ENCODE data around the gene CYB561A3. TPM values are rescaled to one million over a fixed set of nuclear protein-coding genes. Genes with fewer than 3 reads are reported as not detected.

The CYB561A3 gene
- total RNA-seq, 4 donors from 2014 or later, result 29.5 to 39.9 (median 34.6) TPM

- ATAC-seq (ENCODE audit: low FRiP score), result no peak
- DNase-seq (ENCODE audit: low spot score), result no peak
Observed at GRCh38 chr11:61357894-61358239, 3.8 kb downstream of the CYB561A3 start.

GRCh38 chr11:61357233-61357893 lies 4.3 kb downstream of the CYB561A3 start:
- no peak for TF ChIP-seq CTCF (IDR thresholded peaks at IDR 0.05)
- no peak for ATAC-seq (ENCODE audit: low FRiP score)

More at GRCh38 chr11:61357894-61358239, 3.8 kb downstream of the CYB561A3 start:
- TF ChIP-seq CTCF (IDR thresholded peaks at IDR 0.05), result no peak

DNA sequence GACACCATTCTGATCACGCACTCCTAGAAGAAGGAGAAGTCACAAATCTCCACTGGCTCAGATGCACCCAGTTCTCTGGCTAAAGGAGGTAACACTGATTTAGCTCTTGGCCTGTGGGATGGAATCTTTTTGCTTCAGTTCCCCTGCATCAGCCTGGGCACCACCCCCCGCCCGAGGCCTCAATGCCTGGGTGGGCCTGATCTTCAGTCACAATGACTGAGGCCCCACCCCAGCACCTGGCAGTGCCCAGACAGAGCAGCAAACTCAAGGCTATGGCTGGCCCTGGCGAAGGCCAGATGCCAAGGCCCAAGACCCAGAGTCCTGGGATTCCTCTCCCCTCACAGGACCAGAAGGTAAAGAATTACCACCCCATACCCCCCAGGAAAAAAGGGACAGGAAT lies 5.0 kb downstream of the CYB561A3 start:
- TF ChIP-seq CTCF (IDR thresholded peaks at IDR 0.05), result no peak
- no peak for ATAC-seq (ENCODE audit: low FRiP score)
- no peak for DNase-seq (ENCODE audit: low spot score)

More at GRCh38 chr11:61357233-61357893, 4.3 kb downstream of the CYB561A3 start:
- no peak for DNase-seq (ENCODE audit: low spot score)

DNA sequence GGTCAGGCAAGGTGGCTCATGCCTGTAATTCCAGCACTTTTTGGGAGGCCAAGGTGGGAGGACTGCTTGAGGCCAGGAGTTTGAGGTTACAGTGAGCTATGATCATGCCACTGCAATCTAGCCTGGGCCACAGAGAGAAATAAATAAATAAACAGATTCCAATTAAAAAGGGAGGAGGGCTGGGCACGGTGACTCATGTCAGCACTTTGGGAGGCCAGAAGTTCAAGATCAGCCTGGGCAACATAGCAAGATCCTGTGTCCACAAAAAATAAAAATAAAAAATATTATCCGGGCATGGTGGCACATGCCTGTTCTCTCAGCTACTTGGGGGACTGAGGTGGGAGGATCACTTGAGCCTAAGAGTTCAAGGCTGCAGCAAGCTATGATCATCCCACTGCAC lies 7.5 kb downstream of the CYB561A3 start:
- DNase-seq (ENCODE audit: low spot score) (no peak), ATAC-seq (ENCODE audit: low FRiP score) (no peak)
- no peak for TF ChIP-seq CTCF (IDR thresholded peaks at IDR 0.05)

- no peak for TF ChIP-seq CTCF (IDR thresholded peaks at IDR 0.05)
- DNase-seq (ENCODE audit: low spot score) (no peak), ATAC-seq (ENCODE audit: low FRiP score) (peak; percentile 67)
Observed at GRCh38 chr11:61353131-61354067, 8.3 kb downstream of the CYB561A3 start.

DNA sequence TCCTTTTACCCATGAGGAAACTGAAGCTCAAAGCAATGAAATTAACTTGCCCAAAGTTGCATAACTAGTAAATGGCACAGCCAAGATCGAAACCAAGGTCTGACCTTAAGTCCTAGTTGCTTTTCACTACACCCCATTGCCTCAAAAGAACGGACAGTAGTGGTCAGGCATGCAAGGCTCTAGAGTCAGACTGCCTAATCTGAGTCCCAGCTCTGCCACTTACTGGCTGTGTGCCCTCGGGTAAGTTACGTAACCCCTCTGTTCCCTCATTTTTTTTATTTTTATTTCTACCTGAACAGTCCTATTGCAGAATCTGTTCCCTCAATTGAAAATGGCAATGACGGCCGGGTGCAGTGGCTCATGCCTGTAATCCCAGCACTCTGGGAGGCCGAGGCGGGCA lies 9.6 kb downstream of the CYB561A3 start:
- no peak for DNase-seq (ENCODE audit: low spot score)
- no peak for ATAC-seq (ENCODE audit: low FRiP score)

More for the DNA sequence above, 9.6 kb downstream of the CYB561A3 start:
- no peak for TF ChIP-seq CTCF (IDR thresholded peaks at IDR 0.05)

All from omental fat pad (tissue), 4 donors.